Calu3 (cell line): Measurements from ENCODE around the gene STIP1. TPM values are rescaled to one million over a fixed set of nuclear protein-coding genes. Genes with fewer than 3 reads are reported as not detected.
A peak's percentile ranks its signal among the peaks of the same experiment; 100 is the strongest.

Experiments
- BruUV-seq: library from RNA; stranded (reverse); fragments of 400-500 nt; replicated peaks from 2 replicates; lab custom pipeline; 2021; lab: Mats Ljungman, UMichigan
- CTCF ChIA-PET: fragments of 300-600 bp; sonication (Branson Sonifier 250); formaldehyde crosslinking; loops from one replicate; lab custom pipeline; 2022; ENCODE audit warnings: antibody characterized with exemption; lab: Charles Lee
- DNase-seq: peaks from one replicate; pipeline ENCODE4 v3.0.0; 2022
- H3K27ac Mint-ChIP-seq: one replicate; pipeline ENCODE4 v1.8.0; 2022; ENCODE audit warnings: mixed read lengths; ENCODE audit not compliant: unreplicated experiment
- H3K27me3 Mint-ChIP-seq: one replicate; pipeline ENCODE4 v1.8.0; 2022; ENCODE audit warnings: mixed read lengths; ENCODE audit not compliant: unreplicated experiment
- H3K36me3 Mint-ChIP-seq: one replicate; pipeline ENCODE4 v1.8.0; 2022; ENCODE audit warnings: mild to moderate bottlenecking, moderate library complexity, mixed read lengths; ENCODE audit not compliant: insufficient read depth, unreplicated experiment
- H3K4me1 Mint-ChIP-seq: one replicate; pipeline ENCODE4 v1.8.0; 2022; ENCODE audit warnings: mild to moderate bottlenecking, low read depth, mixed read lengths; ENCODE audit not compliant: unreplicated experiment
- H3K4me3 Mint-ChIP-seq: one replicate; pipeline ENCODE4 v1.8.0; 2022; ENCODE audit warnings: mild to moderate bottlenecking, low read depth, moderate library complexity, mixed read lengths; ENCODE audit not compliant: unreplicated experiment
- H3K9me3 Mint-ChIP-seq: one replicate; pipeline ENCODE4 v1.8.0; 2022; ENCODE audit warnings: low read depth, mixed read lengths; ENCODE audit not compliant: unreplicated experiment
- intact Hi-C: fragments of 100-400 bp; cut with micrococcal nuclease; formaldehyde crosslinking; loops from one replicate; pipeline ENCODE4 v1.10.0; 2022; ENCODE audit not compliant: unreplicated experiment
- total RNA-seq: library from RNA; stranded (reverse); gene quantifications from 2 replicates; pipeline ENCODE4 v1.2.3, GENCODE V29; 2022
- TF ChIP-seq, protein P1 (sequence below): fragments of 200-600 bp; IDR thresholded peaks from one replicate; pipeline ENCODE4 v1.8.0; 2022; ENCODE audit warnings: antibody characterized with exemption; ENCODE audit not compliant: unreplicated experiment

The STIP1 gene
- total RNA-seq, 1 experiment from 2014 or later, result 391 TPM

DNA sequence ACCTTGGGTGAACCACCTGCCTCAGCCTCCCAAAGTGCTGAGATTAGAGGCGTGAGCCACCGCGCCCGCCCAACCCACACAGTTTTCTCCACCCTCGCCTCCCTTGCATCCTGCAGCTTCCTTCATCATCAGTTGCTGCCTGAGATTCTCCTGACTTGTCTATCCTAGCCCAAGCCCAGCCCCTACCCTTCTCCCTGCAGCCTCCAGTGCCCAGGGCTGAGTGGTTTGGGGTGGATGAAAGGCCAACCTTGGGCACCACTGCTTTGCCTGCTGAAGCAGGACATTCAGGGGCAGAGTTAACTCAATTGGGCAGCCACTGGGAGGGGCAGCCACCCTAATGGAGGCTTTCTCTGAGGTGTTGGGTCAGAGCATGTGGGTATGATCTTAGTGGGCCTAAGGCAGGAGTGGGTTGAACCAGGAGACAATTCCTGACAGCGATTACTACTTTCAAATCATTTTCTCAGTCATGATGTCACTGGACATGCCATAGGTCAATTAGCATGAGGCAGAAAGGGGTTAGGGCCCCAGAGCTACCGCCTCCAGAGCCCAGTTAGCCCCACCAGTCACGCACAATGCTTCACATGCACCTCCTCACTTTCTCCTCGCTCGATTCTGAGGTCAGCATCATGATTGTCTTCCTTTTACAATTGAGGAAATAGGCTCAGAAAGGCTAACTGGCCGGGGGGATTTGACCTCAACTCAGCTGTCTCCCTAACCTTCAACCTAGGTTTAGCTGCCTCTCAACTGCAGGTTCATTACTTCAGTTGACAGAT lies 53.9 kb downstream of the STIP1 start:
- Mint-ChIP-seq H3K4me1 (peaks cover 42% of the 10 kb centered on the region), H3K9me3 (no peaks in the 10 kb centered on the region), H3K27me3 (no peaks in the 10 kb centered on the region), H3K36me3 (peaks cover 95% of the 10 kb centered on the region), H3K4me3 (peak overlapping the region; percentile 96), H3K27ac (peak overlapping the region; percentile 89)
- CTCF ChIA-PET, result interaction anchor here (0.5 kb wide), 1 partner anchor 34 kb away, joined by 3 read pairs; no protein-coding TSS in a partner anchor
- DNase-seq, result no peak
- TF ChIP-seq, protein P1, sequence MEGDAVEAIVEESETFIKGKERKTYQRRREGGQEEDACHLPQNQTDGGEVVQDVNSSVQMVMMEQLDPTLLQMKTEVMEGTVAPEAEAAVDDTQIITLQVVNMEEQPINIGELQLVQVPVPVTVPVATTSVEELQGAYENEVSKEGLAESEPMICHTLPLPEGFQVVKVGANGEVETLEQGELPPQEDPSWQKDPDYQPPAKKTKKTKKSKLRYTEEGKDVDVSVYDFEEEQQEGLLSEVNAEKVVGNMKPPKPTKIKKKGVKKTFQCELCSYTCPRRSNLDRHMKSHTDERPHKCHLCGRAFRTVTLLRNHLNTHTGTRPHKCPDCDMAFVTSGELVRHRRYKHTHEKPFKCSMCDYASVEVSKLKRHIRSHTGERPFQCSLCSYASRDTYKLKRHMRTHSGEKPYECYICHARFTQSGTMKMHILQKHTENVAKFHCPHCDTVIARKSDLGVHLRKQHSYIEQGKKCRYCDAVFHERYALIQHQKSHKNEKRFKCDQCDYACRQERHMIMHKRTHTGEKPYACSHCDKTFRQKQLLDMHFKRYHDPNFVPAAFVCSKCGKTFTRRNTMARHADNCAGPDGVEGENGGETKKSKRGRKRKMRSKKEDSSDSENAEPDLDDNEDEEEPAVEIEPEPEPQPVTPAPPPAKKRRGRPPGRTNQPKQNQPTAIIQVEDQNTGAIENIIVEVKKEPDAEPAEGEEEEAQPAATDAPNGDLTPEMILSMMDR, result no peak
- intact Hi-C loops, result loop anchor here (10.0 kb wide), 1 partner anchor 65 kb away; the partner anchor contains the start of genes CATSPERZ and ESRRA
- no TSS peak for BruUV-seq

DNA sequence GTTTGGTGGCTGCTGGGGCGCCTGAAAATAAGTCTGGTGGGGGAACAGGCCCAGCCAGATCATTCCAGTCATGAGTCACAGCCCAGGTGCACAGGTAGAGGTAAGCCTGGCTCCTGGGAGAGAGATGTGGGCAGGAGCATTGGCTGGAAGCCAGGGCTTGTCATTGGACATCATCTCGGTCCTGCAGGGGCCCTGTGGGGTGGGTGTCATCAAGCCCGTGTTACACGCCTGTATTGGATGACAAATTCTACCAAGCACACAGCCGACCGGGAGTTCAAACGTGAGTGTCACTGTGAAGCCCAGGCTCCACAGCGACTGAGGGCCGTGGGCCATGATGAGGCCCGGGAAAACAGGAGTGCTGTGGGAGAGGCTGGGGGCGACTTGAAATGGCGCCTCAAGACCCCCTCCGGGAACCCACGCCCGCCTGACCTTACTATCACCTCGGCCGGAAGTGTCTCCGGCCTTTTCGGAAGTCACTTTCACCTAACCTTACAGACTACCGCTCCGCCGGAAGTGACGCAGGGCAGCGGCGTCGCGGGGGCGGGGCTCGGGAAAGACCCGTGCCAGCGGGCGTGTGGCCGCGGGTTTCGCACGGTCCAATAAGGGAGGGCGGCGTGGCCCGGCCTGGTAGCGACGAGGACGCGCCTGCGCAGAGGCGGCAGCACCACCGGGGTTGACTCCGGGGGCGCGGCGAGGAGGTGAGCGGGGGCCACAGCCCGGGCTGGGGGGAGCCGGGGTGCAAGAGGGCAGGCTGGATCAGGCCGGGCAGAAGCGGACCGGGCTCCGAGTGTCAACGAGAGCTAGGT lies 54.7 kb downstream of the STIP1 start, which contains the start of gene FKBP2:
Gene FKBP2 (plus strand): TSS at position 661 of the 806 bp plus-strand sequence. CDS start 1,293 bp downstream, outside the sequence.
- intact Hi-C loops, result loop anchor here (10.0 kb wide), 1 partner anchor 64 kb away; the partner anchor contains the start of genes CATSPERZ and ESRRA
- Mint-ChIP-seq H3K36me3 (peaks cover 95% of the 10 kb centered on the region), H3K9me3 (no peaks in the 10 kb centered on the region), H3K4me1 (peaks cover 42% of the 10 kb centered on the region), H3K27ac (peak within 1 kb of the TSS; percentile 89), H3K4me3 (peak within 1 kb of the TSS; percentile 96), H3K27me3 (no peaks in the 10 kb centered on the region)
- DNase-seq, result peak; percentile 98
- TF ChIP-seq, protein P1, result no peak
- TSS peak; percentile 28 for BruUV-seq
- CTCF ChIA-PET, result interaction anchor here (1.1 kb wide), 2 partner anchors 11 to 28 kb away, joined by 3 to 8 read pairs; partner anchors contain the start of gene PLCB3

DNA sequence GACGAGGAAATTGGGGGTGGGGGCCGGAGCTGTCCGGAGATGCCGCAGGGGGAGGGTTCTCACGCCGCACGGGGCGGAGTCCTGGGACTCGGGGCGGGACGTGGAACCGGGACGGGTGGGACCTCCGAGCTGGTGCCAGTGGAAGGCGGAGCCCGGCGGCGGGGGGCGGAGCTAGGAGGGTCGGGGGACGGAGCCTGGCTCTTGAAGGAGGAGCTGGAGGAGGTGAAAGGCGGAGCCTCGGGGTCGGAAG lies 55.2 kb downstream of the STIP1 start:
- peaks cover 95% of the 10 kb centered on the region for H3K36me3 Mint-ChIP-seq
- no peaks in the 10 kb centered on the region for H3K27me3 Mint-ChIP-seq
- BruUV-seq, result no TSS peak
- peak overlapping the region; percentile 96 for H3K4me3 Mint-ChIP-seq
- H3K27ac Mint-ChIP-seq, result peak overlapping the region; percentile 89
- TF ChIP-seq, protein P1, result no peak
- peaks cover 42% of the 10 kb centered on the region for H3K4me1 Mint-ChIP-seq
- no peak for DNase-seq
- no peaks in the 10 kb centered on the region for H3K9me3 Mint-ChIP-seq
- intact Hi-C loops, result loop anchor here (10.0 kb wide), 1 partner anchor 64 kb away; the partner anchor contains the start of genes CATSPERZ and ESRRA
- CTCF ChIA-PET, result interaction anchor here (1.1 kb wide), 2 partner anchors 11 to 28 kb away, joined by 3 to 8 read pairs; partner anchors contain the start of gene PLCB3
